HG03378 (cell line): Measurements from ENCODE around the gene TLK2.
"Not testable (repeated sequence)": the region's sequence is repeated elsewhere in the genome, so short reads cannot be mapped to it uniquely, and the experiment has no call there.

ENCODE experiments used
- ATAC-seq: cut with Tn5 transposase; IDR thresholded peaks from one replicate; pipeline ENCODE4 v1.9.1; 2021; ENCODE audit warnings: mild to moderate bottlenecking, moderate library complexity; ENCODE audit not compliant: unreplicated experiment

TLK2 gene

DNA sequence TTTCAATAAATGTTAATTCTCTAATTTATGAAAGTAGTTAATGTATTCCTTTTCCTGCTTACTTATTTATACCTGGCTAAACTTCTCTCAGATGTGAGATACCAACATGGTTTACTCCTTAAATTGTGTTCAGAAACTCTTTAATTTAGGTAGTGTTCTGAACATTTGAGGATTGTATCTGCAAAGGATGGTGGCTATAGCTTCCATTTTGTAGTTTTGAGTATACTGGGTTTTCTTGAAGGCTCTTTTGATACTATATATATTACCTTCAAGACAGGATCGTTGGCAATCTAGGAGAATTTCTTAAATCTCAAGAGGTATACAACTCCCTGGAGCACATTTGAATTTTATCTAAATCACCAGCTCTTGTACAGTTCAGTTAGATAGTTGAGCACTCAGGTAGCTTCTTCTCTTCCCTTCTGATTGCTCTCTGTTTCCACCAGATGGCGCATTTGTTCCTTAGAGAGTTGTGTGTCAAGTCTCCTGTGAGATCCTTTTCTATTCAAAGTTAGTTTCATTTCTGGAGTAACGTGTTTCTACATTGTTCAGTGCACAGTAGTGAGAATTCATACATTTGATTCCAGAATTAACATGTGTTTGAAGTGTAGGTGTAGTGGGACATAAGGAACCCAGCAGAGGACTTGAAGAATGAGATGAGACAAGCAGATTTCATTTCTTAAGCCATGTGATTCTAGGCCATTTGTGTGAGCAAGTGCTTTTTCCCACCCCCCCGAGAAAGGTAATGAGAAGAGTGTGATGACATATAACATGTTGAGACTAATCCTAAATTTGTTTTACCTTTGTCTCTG, 74.4 kb downstream of the TLK2 start:
- peak; percentile 76 for ATAC-seq

DNA sequence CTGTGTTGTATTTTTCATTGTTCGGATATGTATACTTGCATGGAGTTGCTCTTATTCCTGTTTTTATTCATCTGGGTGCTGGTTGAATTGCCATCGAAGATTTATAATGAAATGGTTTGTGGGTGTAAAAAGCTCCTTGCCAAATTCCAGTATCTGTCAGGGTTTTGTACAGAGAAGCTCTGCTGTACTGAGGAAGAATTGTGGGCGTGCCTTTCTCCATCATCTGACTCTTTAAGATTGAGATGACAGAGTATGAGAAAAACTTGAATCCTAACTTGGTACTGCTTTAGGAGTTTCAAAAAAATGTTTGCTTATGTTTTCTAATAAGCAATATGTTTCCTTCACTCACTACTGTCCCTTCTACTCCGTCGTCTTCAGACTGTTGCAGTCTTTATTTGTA, 78.9 kb downstream of the TLK2 start:
- not testable (repeated sequence) for ATAC-seq

DNA sequence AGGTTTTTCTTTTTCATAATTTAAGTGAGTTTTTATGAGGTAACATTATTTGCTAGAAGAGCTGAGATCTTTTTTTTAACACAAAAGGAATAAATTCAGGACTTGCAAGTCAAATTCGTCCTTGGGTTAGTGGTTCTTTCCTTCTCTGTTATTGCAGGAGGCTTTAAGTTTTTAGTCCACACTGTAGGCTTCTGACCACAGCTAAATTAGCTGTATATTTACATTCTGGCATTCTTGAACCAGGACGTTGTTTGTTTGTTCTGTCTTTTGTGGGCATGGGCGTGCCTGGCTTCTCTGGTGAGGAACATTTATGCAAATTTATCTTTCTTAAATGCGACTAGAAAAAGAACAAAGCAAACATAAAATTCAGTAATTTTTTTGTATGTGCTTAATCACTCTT, 80.3 kb downstream of the TLK2 start:
- not testable (repeated sequence) for ATAC-seq

DNA sequence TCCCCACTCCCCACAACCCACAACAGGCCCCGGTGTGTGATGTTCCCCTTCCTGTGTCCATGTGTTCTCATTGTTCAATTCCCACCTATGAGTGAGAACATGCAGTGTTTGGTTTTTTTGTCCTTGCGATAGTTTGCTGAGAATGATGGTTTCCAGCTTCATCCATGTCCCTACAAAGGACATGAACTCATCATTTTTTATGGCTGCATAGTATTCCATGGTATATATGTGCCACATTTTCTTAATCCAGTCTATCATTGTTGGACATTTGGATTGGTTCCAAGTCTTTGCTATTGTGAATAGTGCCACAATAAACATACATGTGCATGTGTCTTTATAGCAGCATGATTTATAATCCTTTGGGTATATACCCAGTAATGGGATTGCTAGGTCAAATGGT, 82.3 kb downstream of the TLK2 start:
- ATAC-seq: not testable (repeated sequence)

DNA sequence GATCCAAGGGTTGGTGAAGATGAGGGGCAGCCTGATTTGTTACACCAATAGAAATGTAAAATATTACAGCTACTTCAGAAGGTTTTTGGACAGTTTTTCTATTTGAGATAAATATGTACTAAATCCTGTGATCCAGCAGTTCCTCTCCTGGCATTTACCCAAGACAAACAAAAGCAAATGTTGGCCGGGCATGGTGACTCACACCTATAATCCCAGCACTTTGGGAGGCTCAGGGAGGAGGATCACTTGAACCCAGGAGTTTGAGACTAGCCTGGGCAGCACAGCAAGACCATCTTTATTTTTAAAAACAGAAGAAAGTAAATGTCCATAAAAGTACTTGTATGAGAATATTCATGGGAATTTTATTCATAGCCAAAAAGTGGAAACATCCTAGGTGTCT, 84.0 kb downstream of the TLK2 start:
- no peak for ATAC-seq

DNA sequence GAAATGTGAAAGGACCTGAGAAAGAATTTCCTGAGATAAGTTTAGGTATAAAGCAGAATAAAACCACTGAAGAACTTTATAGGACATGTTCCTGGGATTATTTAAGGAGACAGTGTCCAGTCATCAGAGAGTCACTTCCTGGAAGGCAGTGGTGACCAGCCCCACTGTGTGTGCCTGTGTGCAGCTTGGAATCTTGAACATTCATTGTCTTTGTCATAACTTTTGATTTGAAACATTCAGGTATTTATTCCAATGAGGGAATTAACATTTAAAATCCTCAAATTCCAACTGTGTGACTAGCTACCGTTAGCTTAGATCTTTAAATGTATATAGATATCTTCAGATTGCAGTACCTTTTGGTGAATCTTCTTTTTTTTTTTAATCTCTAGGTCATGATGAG, 87.2 kb downstream of the TLK2 start:
- ATAC-seq: no peak

DNA sequence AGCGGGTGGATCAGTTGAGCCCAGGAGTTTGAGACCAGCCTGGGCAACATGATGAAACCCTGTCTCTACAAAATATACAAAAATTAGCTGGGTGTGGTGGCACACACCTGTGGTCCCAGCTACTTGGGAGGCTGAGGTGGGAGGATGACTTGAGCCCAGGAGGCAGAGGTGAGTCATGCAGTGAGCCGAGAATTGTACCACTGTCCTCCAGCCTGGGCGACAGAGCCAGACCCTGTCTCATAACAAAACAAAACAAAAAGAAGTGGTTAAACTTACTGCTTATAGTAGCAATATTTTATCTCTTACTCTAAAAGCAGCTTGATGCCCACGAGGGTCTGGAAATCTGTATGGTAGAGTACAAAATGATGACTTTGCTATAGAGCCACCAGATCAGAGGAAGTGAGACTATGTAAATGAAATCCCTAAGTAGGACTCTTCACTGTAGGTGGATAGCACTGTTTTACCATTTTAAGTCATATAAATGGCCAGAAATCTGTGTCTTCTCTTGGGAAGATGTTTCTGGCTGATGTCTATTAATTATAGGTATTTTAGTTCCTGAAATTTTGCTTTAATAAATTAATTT, 88.5 kb downstream of the TLK2 start:
- ATAC-seq: no peak

DNA sequence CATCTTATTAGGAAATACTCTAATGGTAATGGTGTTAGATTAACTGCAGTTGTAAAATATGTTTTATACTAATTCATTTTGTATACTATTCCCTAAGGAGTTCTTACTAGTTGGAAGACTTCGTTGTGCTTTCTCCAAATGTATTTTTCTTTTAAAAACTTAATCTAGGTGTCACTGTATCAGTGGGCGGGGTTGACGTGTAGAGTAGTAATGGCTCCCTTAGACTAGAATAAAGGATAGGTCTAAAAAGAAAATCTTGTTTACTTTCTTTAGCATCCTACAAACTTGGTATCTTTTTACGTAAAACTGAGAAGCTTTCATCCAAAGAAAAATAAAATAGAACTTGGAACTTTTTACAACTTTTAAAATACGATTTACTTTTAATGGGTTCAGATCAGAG, 93.9 kb downstream of the TLK2 start:
- no peak for ATAC-seq

DNA sequence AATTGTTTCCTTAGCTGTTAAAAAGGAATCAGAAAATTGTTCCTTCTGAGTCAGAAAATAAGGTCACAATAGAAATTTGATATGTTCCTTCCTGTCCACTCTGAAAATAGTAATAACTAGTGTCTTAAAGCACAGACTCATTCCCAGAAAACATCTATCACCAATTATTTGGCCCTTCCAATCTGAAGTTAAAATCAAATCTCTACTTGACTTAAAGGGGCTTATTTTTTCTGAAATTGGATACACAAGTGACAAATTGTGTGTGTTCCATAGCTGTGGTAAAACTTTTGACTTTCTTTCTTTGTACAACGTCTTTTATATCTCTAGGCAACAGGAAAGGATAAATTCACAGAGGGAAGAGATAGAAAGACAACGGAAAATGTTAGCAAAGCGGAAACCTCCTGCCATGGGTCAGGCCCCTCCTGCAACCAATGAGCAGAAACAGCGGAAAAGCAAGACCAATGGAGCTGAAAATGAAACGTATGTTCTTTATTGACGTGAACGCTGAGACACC, 94.3 kb downstream of the TLK2 start:
- ATAC-seq: no peak

DNA sequence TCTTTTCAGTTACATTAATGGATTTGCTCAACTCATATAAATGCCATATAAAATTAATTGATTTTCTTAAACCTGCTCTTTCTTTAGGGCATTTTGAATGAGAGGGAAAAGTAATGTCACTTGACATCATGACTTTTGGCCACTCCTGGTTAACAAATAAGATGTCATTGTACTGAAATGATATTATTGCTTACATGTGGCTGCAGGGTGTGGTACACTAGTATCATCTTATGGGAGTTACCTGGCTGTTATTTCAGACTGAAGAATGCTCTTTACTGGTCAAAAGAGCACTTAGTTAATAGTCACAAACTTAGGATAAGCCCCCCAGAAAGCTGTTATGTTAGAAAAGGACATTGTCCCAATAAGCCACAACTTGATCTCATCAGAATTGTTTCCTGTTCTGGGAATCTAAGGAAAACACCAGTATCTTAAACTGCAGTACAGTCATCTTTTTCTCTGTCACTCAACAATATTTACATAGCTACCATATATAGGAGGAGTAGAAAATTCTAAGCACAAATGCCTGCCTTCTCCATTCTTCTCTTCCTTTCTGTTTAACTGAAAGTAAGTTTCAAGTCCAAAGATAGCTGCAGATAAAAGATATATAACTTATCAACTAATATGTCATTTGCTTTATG, 95.0 kb downstream of the TLK2 start:
- ATAC-seq: no peak

DNA sequence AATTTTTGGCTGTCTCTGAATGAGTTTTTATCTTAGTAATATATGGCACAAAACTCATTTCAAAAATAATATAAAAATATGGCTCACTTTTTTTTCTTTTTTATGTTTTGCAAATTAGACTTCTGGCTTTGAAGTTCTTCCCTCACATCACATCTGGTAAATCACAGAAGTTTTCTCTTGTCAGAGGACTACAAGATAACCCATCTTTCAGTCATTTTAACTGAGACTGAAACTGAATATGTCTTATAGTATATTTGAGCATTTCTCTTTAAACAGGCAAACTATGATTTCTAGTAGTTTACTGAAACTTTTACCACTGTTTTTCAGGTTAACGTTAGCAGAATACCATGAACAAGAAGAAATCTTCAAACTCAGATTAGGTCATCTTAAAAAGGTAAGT, 97.8 kb downstream of the TLK2 start:
- no peak for ATAC-seq

DNA sequence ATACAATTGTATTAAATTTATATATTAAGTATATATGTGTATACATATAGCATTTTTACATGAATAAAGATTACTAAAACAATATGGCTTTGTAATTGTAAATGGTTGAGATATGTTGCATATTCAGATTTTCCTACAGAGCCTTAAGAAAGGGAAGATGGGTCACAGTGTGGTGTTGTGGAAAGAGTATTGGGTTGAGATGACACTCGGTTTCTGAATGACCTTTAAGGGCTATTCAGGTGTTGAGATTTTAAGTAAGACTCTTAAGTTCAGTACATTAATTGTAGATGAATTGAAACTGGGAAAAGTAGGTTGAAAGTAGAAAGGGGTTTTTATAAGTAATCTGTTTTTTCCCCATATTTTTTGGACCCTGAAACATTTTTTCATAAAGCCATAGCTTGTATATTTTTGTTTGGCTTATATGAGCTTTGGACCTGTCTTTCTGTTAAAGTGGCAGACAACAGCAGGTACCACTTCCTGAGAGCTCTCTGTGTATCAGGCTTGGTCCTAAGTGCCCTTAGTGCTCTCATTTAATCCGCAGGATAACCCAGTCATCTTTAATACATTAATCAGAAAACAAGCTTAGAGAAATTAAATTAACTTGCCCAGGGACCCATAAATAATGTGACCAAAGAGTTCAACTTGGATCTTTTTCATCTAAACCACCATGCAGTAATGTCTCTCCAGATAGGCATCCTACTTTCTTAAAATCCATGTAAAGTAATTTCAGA, 100.3 kb downstream of the TLK2 start:
- ATAC-seq: no peak

DNA sequence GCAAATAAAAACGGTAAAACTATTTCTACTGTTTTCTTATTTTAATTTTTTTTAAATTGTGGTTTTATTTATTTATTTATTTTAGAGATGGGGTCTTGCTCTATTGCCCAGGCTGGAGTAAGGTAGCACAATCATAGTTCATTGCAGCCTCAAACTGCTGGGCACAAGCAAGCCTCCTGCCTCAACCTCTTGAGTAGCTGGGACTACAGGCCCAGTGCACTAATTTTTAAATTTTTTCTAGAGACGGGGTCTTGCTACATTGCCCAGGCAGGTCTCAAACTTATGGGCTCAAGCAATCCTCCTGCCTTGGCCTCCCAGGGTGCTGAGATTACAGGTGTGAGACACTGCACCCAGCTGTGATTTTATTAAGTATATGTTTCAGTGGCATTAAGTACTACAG, 102.3 kb downstream of the TLK2 start:
- no peak for ATAC-seq

DNA sequence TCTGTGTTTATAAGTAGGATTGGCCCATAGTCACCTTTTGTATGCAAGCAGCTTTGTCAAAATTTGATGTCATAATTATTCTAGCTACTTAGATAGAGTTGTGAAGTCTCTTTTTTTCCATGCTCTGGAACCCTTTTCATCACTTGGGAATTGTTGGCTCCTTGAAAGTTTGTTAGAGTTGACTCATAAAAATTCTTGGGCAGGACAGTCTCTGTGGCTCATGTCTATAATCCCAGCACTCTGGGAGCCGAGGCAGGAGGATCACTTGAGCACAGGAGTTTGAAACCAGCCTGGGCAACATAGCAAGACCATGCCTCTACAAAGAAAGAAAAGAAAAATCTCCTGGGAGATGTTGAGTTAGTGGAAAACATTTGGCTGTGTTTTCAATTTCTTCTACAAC, 103.1 kb downstream of the TLK2 start:
- ATAC-seq: no peak

DNA sequence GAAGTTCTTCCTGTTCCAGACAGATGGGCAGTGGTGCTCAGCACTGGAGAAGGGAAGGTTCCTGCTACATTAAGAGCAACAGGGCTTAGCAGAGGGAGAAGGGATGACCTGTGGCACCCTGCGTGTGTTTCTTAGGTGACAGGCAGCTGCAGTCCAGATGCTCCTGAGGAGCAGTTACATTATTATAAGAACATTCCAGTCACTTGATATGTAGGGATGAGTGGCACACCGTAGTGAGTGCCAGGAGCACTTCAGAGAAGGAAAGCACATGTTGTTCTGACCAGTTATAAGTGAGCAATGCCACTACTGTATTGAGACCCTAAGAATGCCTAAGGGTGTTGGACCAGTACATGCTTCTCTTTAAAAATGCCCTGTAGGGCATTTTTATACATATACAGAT, 108.9 kb downstream of the TLK2 start:
- ATAC-seq: no peak

DNA sequence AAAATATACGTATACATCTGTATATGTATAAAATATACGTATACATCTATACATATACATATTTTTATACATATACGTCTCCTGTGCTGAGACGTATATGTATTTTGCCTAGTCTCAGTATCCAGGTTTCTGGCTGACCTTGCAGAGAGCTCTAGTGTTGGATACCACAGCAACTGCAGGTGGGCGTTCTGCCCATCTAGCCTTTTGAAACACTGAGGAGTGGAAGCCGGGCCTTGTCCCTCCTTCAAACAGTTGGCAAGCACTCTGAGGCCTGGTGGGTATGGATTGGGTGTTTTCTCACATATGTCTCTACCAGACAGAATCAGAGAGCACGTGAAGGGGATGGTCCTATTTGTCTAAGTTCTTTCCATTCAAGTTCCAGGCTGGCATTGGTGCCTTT, 109.5 kb downstream of the TLK2 start:
- no peak for ATAC-seq

DNA sequence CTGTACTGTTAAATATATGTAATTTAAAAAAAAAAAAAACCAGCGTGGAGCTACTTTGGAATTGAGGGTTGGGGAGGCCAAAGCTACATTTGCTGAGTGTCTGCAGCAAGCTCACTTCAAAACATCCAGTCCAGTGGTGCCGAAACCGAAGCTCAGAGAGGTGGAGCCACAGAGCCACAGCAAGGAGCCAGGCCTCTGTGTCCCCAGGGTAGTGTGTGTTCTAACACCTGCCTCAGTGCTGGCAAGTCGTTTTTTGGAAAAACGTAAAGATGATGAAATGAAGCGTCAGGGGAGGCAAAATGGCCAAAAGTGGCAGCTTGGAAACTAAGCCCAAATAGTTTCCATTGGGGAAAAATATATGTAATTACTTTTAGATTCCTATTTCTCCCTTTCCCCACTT, 112.7 kb downstream of the TLK2 start:
- no peak for ATAC-seq

DNA sequence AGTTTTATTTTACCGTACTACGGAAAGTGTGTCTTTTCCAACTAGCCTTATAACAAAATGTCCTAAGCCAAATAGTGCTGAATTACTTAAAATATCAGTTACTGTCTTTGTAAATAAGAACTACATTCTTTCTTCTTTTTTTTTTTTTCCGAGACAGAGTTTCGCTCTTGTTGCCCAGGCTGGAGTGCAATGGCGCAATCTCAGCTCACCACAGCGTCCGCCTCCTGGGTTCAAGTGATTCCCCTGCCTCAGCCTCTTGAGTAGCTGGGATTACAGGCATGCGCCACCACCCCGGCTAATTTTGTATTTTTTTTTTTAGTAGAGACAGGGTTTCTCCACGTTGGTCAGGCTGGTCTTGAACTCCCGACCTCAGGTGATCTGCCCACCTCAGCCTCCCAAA, 113.2 kb downstream of the TLK2 start:
- not testable (repeated sequence) for ATAC-seq

DNA sequence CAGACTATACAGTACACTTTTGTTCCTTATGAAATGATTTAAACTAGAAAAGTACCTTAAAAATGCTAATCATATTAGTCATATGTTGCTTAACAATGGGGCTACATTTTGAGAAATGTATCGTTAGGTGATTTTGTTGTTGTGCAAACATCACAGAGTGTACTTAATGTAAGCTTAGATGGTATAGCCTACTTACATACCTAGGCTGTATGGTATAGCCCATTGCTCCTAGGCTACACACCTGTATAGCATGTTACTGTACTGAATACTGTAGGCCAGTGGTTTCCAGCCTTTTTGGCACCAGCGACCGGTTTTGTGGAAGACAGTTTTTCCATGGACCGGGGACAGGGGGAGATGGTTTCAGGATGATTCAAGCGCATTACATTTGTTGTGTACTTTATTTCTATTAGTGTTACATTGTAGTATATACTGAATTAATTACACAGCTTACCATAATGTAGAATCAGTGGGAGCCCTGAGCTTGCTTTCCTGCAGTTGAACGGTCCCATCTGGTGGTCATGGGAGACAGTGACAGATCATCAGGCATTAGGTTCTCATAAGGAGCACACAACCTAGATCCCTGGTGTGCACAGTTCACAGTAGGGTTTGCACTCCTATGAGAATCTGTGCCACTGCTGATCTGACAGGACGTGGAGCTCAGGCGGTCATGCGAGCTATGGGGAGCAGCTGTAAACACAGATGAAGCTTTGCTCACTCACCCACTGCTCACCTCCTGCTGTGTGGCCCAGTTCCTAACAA, 113.9 kb downstream of the TLK2 start:
- ATAC-seq: no peak

DNA sequence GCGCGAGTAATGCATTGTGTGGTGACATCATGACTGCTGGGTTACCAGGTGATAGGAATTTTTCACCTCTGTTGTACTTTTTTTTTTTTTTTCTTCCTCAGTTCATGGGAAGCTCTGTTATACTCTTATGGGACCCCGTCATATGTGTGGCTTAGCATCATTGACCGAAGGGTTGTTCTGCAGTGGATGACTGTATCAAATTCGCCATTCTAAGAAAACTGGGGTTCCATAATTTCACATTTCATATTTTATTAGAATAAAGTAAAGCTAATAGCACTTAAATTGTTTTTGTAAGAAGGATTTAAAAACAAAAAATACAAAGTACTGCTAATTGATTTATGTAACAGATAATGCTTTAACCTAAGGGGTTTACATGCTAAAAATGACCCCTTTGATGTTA, 116.9 kb downstream of the TLK2 start:
- no peak for ATAC-seq

DNA sequence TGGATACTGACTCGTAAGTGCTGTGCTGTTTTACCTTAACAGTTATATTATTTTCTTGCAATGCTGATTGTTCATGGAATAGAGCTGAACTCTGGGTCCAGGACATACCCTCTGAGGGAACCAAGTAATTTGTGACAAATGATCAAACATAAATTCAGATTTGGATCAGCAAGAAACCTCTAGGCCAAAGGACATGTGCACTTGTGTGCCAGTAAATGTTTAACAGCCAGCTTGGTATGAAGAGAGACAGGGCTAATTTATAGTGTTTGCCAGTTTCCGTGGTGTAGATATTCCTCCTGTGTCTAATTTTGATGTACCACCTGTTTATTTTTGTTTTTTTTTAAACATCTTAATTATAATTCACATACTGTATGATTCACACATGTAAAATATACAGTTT, 118.0 kb downstream of the TLK2 start:
- no peak for ATAC-seq
